Measurements from ENCODE around the gene LSM3. TPM values are rescaled to one million over a fixed set of nuclear protein-coding genes. Genes with fewer than 3 reads are reported as not detected.

Gene LSM3
- total RNA-seq, 1 donor from 2014 or later, result 8.6 TPM

- no peak for DNase-seq (ENCODE audit: extremely low read depth, low read depth, low spot score)
Measured at GRCh38 chr3:14235912-14236295, 57.3 kb downstream of the LSM3 start.

- no peak for DNase-seq (ENCODE audit: extremely low read depth, low read depth, low spot score)
Measured at GRCh38 chr3:14236902-14237301, 58.3 kb downstream of the LSM3 start.

- DNase-seq (ENCODE audit: extremely low read depth, low read depth, low spot score), result no peak
Measured at GRCh38 chr3:14237457-14237856, 58.8 kb downstream of the LSM3 start.

- no peak for DNase-seq (ENCODE audit: extremely low read depth, low read depth, low spot score)
Measured at GRCh38 chr3:14238356-14238755, 59.7 kb downstream of the LSM3 start.

GRCh38 chr3:14238930-14239329, 60.3 kb downstream of the LSM3 start:
- DNase-seq (ENCODE audit: extremely low read depth, low read depth, low spot score), result no peak

GRCh38 chr3:14239940-14240339, 61.3 kb downstream of the LSM3 start:
- no peak for DNase-seq (ENCODE audit: extremely low read depth, low read depth, low spot score)

GRCh38 chr3:14240366-14240765, 61.7 kb downstream of the LSM3 start:
- DNase-seq (ENCODE audit: extremely low read depth, low read depth, low spot score), result no peak

GRCh38 chr3:14241716-14242115, 63.1 kb downstream of the LSM3 start:
- DNase-seq (ENCODE audit: extremely low read depth, low read depth, low spot score), result no peak

- DNase-seq (ENCODE audit: extremely low read depth, low read depth, low spot score), result no peak
Measured at GRCh38 chr3:14242490-14243311, 64.1 kb downstream of the LSM3 start.

GRCh38 chr3:14243782-14244181, 65.2 kb downstream of the LSM3 start:
- no peak for DNase-seq (ENCODE audit: extremely low read depth, low read depth, low spot score)

- DNase-seq (ENCODE audit: extremely low read depth, low read depth, low spot score), result no peak
Measured at GRCh38 chr3:14244521-14245247, 66.1 kb downstream of the LSM3 start.

GRCh38 chr3:14245248-14245639, 66.6 kb downstream of the LSM3 start:
- DNase-seq (ENCODE audit: extremely low read depth, low read depth, low spot score), result no peak

- no peak for DNase-seq (ENCODE audit: extremely low read depth, low read depth, low spot score)
Measured at GRCh38 chr3:14245822-14246221, 67.2 kb downstream of the LSM3 start.

- DNase-seq (ENCODE audit: extremely low read depth, low read depth, low spot score), result no peak
Measured at GRCh38 chr3:14246414-14246813, 67.8 kb downstream of the LSM3 start.

- DNase-seq (ENCODE audit: extremely low read depth, low read depth, low spot score), result no peak
Measured at GRCh38 chr3:14248477-14248848, 69.8 kb downstream of the LSM3 start.

- no peak for DNase-seq (ENCODE audit: extremely low read depth, low read depth, low spot score)
Measured at GRCh38 chr3:14248849-14249523, 70.4 kb downstream of the LSM3 start.

Other genes starting within 250 kb of the LSM3 start
- gene CHCHD4, start 53.9 kb upstream of the LSM3 start, total RNA-seq, result 9.6 and 13.6 TPM in 2 replicates
- 96.9 and 98.2 TPM in 2 replicates for gene TMEM43, start 53.8 kb upstream of the LSM3 start, total RNA-seq
- 50.4 and 56.7 TPM in 2 replicates for gene XPC, start 216 bp upstream of the LSM3 start, total RNA-seq
- 21.1 and 23.7 TPM in 2 replicates for gene SLC6A6, start 223.8 kb downstream of the LSM3 start, total RNA-seq

Measured in glomerular endothelial cell (primary cell).